ENCODE data around the gene COL11A2. TPM values are rescaled to one million over a fixed set of nuclear protein-coding genes. Genes with fewer than 3 reads are reported as not detected.

COL11A2 gene
- total RNA-seq, 2 donors from 2014 or later: 0.52 to 0.89 TPM

DNA sequence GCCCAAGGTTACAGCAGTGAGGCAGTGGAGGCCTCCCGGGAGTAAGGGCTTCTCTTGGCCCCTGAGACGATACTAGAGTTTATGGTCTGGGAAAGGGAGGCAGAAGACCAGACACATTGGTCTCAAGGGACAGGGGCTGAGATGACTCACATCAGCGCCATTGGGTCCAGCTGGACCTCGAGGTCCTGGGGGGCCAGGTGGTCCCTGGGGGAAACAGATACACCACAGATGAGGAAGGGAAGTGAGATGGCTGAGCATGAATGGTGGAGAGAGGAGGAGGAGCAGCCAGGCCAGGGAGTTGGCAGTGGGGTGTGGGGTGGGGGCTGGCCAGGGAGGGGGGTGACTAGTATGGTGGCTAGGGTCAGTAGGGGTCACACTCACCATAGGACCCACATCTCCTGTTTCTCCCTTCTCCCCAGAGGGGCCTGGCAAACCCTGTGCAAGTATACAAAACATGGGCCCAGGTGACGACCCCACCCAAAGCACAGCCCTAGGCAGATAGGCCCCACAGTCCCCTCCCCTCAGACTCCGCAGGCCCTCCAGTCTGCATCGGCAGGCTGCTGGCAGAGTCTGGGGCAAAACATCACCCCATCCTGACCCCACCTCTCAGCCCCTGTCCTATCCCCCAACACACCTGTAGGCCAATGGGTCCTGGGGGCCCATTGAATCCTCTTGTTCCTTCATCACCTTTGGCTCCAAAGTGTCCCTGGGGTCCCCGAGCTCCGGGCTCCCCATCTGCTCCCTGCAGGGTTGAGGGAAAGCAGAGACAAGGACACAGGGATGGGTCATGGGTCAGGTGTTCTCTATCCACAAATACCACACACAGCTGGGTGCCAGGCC lies 21.9 kb downstream of the COL11A2 start:
- no peak for DNase-seq
- Mint-ChIP-seq H3K4me1 (peaks cover 8% of the 10 kb centered on the region), H3K4me3 (no peak overlapping the region), H3K27ac (no peak overlapping the region), H3K36me3 (ENCODE audit: low read depth) (no peaks in the 10 kb centered on the region), H3K27me3 (peaks cover 24% of the 10 kb centered on the region)
- no peak for ATAC-seq
- no peaks in the 10 kb centered on the region for H3K9me3 ChIP-seq (ENCODE audit: control insufficient read depth, low read length, poor library complexity, severe bottlenecking)

DNA sequence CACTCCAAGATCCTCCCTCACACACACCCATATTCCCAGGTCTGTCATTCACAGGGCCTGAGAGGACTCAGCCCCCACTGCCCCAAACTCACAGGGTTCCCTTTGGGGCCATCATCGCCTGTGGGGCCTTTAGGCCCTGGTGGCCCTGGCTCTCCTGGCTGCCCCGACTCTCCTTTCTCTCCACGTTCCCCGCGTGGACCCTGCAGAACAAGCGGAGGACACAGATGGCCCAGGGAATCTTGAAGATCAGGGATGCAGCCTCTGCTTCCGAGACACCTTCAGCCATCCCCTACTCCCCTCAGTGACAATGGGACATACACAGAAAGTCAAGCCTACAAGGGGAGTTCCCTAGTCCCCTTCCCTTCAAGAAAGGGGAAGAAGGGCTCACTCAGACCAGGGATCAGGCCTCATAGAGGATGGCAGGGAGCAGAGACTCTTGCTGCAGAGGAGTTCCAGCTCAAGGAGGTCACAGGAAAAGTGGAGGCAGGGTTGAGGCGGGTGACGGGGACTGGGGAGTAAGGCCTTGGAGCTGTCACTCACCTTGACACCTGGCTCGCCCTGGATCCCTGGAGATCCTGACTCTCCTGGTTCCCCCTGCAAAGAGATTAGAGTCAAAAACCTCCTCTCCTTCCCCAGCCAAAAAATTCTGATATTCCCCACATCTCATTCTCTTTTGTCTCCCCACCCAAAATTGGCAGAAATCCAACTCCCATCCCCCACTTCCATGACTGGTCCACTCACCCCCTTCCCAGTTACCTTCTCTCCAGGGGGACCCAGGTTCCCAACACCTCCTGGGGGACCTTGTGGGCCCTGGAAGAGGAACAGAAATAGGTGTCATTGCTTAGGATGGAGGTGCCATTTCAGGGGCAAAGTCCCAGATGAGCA lies 22.7 kb downstream of the COL11A2 start:
- ATAC-seq (no peak), DNase-seq (no peak)
- Mint-ChIP-seq H3K4me3 (no peak overlapping the region), H3K27ac (peak overlapping the region; percentile 51), H3K4me1 (peaks cover 6% of the 10 kb centered on the region), H3K27me3 (peaks cover 16% of the 10 kb centered on the region), H3K36me3 (ENCODE audit: low read depth) (no peaks in the 10 kb centered on the region)
- H3K9me3 ChIP-seq (ENCODE audit: control insufficient read depth, low read length, poor library complexity, severe bottlenecking): no peaks in the 10 kb centered on the region

DNA sequence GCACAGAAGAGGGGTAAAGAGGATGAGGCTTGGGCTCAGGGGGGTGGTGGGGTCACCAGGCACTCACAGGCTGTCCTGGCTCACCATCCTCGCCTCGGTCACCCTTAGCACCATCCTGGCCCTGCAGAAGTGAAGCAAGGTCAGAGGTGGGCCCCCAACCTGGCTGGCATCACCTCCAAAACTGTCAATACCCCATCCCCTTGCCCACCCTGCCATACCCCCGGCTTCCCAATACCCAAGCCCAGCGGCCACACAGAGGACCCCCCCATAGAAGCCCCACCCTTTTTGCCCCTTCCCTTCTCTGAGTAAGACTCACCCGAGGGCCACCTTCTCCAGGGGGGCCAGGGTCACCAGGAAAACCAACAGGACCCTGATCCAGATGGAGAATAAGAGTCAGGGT lies 23.6 kb downstream of the COL11A2 start:
- Mint-ChIP-seq H3K4me1 (peaks cover 9% of the 10 kb centered on the region), H3K36me3 (ENCODE audit: low read depth) (no peaks in the 10 kb centered on the region), H3K27ac (no peak overlapping the region), H3K4me3 (no peak overlapping the region), H3K27me3 (peaks cover 19% of the 10 kb centered on the region)
- DNase-seq: no peak
- ATAC-seq: no peak
- H3K9me3 ChIP-seq (ENCODE audit: control insufficient read depth, low read length, poor library complexity, severe bottlenecking): no peaks in the 10 kb centered on the region

DNA sequence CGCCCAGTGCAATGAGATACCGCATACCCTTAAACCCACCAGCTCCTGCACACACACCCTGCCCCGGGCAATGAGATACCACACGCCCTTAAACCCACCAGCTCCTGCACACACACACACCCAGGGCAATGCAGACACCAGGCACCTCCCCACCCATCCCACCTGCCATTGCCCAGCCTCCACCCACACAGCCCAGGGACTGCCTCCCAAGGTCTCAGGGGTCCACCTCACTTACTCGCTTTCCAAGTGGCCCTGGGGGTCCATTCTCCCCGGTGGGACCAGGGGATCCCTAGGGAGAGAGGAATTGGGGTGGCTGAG lies 24.0 kb downstream of the COL11A2 start:
- no peaks in the 10 kb centered on the region for H3K36me3 Mint-ChIP-seq (ENCODE audit: low read depth)
- H3K4me1 Mint-ChIP-seq: peaks cover 9% of the 10 kb centered on the region
- no peak overlapping the region for H3K27ac Mint-ChIP-seq
- no peak overlapping the region for H3K4me3 Mint-ChIP-seq
- peaks cover 19% of the 10 kb centered on the region for H3K27me3 Mint-ChIP-seq
- DNase-seq (no peak), ATAC-seq (no peak)
- H3K9me3 ChIP-seq (ENCODE audit: control insufficient read depth, low read length, poor library complexity, severe bottlenecking): no peaks in the 10 kb centered on the region

DNA sequence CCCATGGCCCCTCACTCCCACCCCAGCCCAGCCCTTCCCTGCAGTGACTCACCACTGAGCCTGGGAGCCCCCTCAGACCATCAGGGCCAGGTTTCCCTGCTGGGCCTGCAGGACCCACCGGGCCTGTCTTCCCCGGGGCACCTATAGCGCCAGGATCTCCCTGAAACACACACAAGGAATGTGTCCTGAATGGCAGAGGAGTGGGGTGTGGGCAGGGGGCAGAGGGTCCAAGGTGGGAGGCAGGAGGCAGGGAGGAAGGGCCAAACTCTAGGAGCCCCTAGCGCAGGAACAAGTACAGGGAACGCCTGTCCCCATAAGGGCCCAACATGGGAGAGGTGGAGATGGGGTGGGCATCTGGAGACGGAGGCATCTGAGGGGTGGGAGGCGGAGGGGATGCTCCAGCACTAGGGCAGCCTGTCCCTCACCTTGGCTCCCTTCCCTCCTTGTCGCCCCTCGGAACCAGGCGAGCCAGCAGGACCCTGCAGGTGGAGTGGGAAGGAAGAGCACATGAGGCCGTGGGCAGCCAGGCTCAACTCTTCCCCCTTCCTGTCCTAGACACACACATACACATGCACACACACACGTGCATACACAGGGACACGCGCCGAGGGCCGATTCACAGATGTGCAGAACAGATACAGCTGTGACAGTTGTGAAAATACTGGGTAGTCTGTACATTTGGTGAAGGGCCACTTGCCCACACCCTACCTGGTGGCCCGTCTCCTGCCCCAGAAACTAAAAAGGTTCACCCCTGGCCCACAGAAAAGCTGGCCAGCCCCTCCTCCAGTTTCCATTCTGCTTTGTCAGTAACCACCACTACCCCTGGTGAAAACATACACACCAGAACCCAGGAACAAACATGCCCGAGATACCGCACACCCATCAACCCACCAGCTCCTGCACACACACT lies 24.6 kb downstream of the COL11A2 start:
- peaks cover 15% of the 10 kb centered on the region for H3K27me3 Mint-ChIP-seq
- no peaks in the 10 kb centered on the region for H3K9me3 ChIP-seq (ENCODE audit: control insufficient read depth, low read length, poor library complexity, severe bottlenecking)
- peaks cover 9% of the 10 kb centered on the region for H3K4me1 Mint-ChIP-seq
- H3K27ac Mint-ChIP-seq: no peak overlapping the region
- H3K4me3 Mint-ChIP-seq: no peak overlapping the region
- DNase-seq (no peak), ATAC-seq (no peak)
- no peaks in the 10 kb centered on the region for H3K36me3 Mint-ChIP-seq (ENCODE audit: low read depth)

DNA sequence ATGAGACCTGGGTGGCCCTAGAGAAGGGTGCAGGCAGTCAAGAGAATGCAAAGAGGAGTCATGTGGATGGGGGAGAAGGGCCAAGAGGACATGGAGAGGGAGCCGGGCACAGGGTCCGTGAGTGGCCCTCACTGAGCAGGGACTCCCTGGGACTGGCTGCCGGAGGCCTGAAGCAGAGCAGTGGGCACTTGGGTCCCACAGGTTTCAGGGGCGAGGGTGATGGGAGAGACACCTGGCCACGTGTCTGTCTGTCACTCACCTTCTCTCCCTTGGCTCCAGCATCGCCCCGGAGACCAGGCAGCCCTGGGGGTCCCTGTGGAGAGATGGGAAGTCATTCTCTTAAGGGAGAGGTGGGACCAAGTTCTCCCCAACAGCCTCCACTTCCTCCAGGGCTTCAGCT lies 25.5 kb downstream of the COL11A2 start:
- no peak for DNase-seq
- no peaks in the 10 kb centered on the region for H3K9me3 ChIP-seq (ENCODE audit: control insufficient read depth, low read length, poor library complexity, severe bottlenecking)
- Mint-ChIP-seq H3K4me1 (peaks cover 8% of the 10 kb centered on the region), H3K4me3 (no peak overlapping the region), H3K36me3 (ENCODE audit: low read depth) (no peaks in the 10 kb centered on the region), H3K27me3 (peaks cover 13% of the 10 kb centered on the region), H3K27ac (no peak overlapping the region)
- ATAC-seq: no peak

DNA sequence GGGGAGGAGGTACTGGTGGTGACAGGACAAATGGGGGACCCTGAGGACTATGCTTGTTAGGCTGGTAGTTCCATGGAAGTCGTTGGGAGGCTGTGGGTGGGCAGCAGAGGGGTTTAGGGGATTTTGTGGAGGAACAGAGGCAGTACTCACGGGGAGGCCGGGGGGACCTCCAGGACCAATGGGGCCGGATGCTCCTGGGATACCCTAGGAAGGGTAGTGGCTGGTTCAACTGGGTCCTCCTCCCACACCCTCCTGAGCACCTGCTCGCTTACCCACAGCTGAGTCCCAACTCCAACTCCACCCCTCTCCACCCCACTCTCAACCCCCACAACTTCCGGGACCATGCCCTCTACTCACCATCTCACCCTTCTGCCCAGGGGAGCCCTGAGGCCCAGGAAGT lies 25.9 kb downstream of the COL11A2 start:
- no peaks in the 10 kb centered on the region for H3K9me3 ChIP-seq (ENCODE audit: control insufficient read depth, low read length, poor library complexity, severe bottlenecking)
- peaks cover 13% of the 10 kb centered on the region for H3K27me3 Mint-ChIP-seq
- no peak overlapping the region for H3K4me3 Mint-ChIP-seq
- no peak overlapping the region for H3K27ac Mint-ChIP-seq
- no peak for DNase-seq
- no peaks in the 10 kb centered on the region for H3K36me3 Mint-ChIP-seq (ENCODE audit: low read depth)
- H3K4me1 Mint-ChIP-seq: peaks cover 12% of the 10 kb centered on the region
- ATAC-seq: no peak

DNA sequence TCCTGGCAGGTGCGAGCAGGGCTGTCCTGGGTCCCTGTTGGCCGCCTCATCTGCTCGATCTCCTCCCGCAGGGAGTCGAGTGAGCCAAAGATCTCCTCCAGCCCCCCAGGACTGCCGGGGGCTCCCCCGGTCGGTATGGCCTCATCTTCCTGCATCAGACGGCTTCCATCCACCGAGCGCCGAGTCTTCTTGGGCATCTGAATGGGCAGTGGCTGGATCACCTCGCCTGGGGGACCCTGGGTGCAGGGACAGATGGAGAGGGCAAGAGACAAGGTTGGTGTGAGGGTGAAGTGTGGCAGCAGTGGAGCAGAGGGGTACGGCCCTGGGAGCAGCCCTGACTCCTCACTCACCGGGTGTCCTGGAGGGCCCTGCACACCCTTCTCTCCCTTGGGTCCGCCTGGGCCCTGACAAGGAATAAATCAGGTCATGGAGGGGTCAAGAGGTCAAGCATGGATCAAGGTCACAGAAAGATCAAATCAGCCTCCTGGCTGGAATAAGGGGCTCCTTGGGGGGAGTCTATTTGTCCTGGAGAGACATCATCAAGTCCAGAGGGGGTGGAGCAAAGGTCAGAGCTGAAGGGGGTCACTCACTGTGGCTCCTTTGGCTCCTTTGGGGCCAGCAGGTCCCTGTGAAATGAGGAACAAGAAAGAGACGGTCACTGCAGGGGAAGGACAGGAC lies 26.5 kb downstream of the COL11A2 start:
- no peak overlapping the region for H3K27ac Mint-ChIP-seq
- DNase-seq (no peak), ATAC-seq (no peak)
- no peaks in the 10 kb centered on the region for H3K9me3 ChIP-seq (ENCODE audit: control insufficient read depth, low read length, poor library complexity, severe bottlenecking)
- H3K27me3 Mint-ChIP-seq: peaks cover 13% of the 10 kb centered on the region
- no peaks in the 10 kb centered on the region for H3K36me3 Mint-ChIP-seq (ENCODE audit: low read depth)
- peak overlapping the region; percentile 25 for H3K4me3 Mint-ChIP-seq
- peaks cover 14% of the 10 kb centered on the region for H3K4me1 Mint-ChIP-seq

DNA sequence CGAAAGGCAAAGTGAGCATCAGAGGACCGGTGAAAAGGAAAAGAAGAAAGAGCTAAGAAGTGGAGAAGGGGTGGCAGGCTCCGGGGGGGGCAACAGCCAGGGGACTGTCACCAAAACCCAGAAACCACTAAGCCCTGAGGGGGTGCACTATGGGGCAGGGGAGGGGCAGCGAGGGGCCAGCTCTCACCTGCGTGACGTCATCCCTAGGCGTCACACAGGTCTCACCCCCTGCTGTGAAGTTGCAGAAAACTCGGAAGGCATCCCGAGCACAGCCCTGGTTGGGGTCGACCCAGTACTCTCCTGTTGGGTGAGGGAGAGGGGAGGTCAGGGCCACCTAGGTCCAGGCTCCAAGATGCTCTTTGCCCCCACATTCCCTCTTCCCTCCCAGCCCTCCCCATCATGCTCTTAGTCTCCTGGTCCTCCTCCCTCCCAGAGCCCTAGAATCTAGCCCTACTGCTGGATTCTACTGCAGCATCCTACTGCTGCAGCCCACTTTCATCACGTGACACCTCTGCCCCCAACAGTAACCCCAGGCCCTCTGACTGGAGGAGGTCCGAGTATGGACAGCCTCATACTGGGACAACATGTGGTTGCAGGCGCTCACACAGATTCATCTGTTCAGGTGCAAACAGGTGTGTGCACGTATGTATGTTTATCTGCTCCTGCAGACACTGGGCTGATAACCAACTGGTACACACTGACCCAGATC lies 27.4 kb downstream of the COL11A2 start:
- no peak for DNase-seq
- Mint-ChIP-seq H3K4me1 (peaks cover 13% of the 10 kb centered on the region), H3K27ac (no peak overlapping the region), H3K27me3 (peaks cover 13% of the 10 kb centered on the region), H3K36me3 (ENCODE audit: low read depth) (no peaks in the 10 kb centered on the region), H3K4me3 (no peak overlapping the region)
- H3K9me3 ChIP-seq (ENCODE audit: control insufficient read depth, low read length, poor library complexity, severe bottlenecking): no peaks in the 10 kb centered on the region
- ATAC-seq: no peak

DNA sequence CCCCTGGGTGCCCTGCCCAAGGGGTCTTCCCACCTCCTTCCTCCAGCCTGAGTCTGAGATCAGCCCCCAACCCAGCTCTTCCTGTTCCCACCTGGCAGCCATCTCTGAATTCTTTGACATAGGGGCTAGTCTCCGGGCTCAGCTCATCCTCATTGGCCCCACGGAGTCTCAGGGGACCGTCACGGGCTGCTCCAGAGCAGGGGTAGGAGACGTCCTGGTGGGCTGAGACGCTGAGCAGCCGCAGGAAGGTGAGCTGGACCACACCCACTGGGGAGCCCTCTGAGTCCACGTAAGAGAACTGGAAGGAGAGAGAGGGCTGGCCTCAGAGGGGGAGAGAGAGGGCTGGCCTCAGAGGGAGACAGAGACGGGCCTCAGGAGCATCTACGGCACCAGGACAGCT lies 28.1 kb downstream of the COL11A2 start:
- Mint-ChIP-seq H3K27ac (no peak overlapping the region), H3K4me3 (peak overlapping the region; percentile 33)
- ATAC-seq: no peak

DNA sequence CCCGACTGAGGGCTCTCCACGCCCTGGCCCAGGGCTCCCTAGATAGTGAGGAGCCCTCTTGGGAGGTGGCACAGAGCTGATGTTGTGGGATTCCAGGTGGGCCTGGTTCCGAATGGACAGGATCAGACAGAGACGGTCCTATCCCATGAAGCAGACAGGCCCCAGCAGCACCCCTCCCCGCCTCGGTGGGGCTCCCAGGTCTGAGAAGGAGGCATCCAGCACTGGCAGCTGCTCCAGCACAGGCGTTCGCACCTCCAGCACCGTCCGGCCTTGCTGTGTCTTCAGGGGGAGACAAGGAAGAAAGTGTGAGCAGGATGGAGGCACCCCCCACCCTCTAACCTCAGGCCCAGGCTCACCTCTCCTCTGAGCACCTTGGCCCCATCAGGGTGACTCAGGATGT lies 28.7 kb downstream of the COL11A2 start:
- no peak overlapping the region for H3K4me3 Mint-ChIP-seq
- no peaks in the 10 kb centered on the region for H3K36me3 Mint-ChIP-seq (ENCODE audit: low read depth)
- H3K9me3 ChIP-seq (ENCODE audit: control insufficient read depth, low read length, poor library complexity, severe bottlenecking): no peaks in the 10 kb centered on the region
- no peak for DNase-seq
- H3K27ac Mint-ChIP-seq: no peak overlapping the region
- H3K27me3 Mint-ChIP-seq: peaks cover 16% of the 10 kb centered on the region
- H3K4me1 Mint-ChIP-seq: peaks cover 13% of the 10 kb centered on the region
- no peak for ATAC-seq

More for the DNA sequence above, 28.1 kb downstream of the COL11A2 start:
- no peak for DNase-seq
- Mint-ChIP-seq H3K36me3 (ENCODE audit: low read depth) (no peaks in the 10 kb centered on the region), H3K27me3 (peaks cover 13% of the 10 kb centered on the region), H3K4me1 (peaks cover 13% of the 10 kb centered on the region)
- no peaks in the 10 kb centered on the region for H3K9me3 ChIP-seq (ENCODE audit: control insufficient read depth, low read length, poor library complexity, severe bottlenecking)
